K562 (cell line): ENCODE data around the gene C6orf47. TPM values are rescaled to one million over a fixed set of nuclear protein-coding genes. Genes with fewer than 3 reads are reported as not detected.

Experiments
- CGGBP1 ChIP-seq: fragments of 250-450 bp; sonication (Bioruptor Pico); IDR thresholded peaks from 2 replicates; pipeline ENCODE4 v1.9.0; 2021; ENCODE audit warnings: mild to moderate bottlenecking
- CHD7 ChIP-seq: fragments of 200-600 bp; sonication (generic); IDR thresholded peaks from one replicate; pipeline ENCODE4 v1.6.1; 2012; ENCODE audit warnings: mild to moderate bottlenecking, low read depth, low read length, inconsistent platforms
- NFIX ChIP-seq: fragments of 250-450 bp; sonication (Bioruptor Pico); IDR thresholded peaks from 2 replicates; pipeline ENCODE4 v1.4.0; 2020; ENCODE audit warnings: low read depth, mild to moderate bottlenecking, moderate library complexity
- TEAD1 ChIP-seq, 2 experiments: fragments of 450-650 bp in 1 of 2; sonication (generic) in 1 of 2; formaldehyde crosslinking; IDR thresholded peaks; 2 replicates each; pipeline versions ENCODE4 v1.4.0 to v1.8.0; 2020 to 2022; ENCODE audit warnings: mild to moderate bottlenecking in 2 of 2, missing genetic modification reagents in 1 of 2
- TGIF2 ChIP-seq: sonication (generic); formaldehyde crosslinking; IDR thresholded peaks from 2 replicates; pipeline ENCODE4 v1.8.1; 2022; ENCODE audit warnings: mild to moderate bottlenecking, missing genetic modification reagents, moderate library complexity
- polyA plus RNA-seq, 8 experiments: library from polyadenylated mRNA; depleted of rRNA in 4 of 8; stranded (reverse) in 5 of 8; unstranded in 3 of 8; fragments of >200 nt; fragmentation: Nextera tagmentation in 2 of 8; fragmentation: Illumina TruSeq in 1 of 8; extraction: Ambion mirVana in 2 of 8; extraction: Trizol in 1 of 8; gene quantifications; 2 replicates each; pipeline versions ENCODE4 v1.2.1 to v1.2.3, GENCODE V29; 2011 to 2014; ENCODE audit warnings: inconsistent platforms in 1 of 8, missing spikeins in 1 of 8
- total RNA-seq, 7 experiments: library from RNA; depleted of rRNA in 6 of 7; stranded (reverse); fragments of >200 nt in 6 of 7; fragmentation: Illumina TruSeq in 2 of 7; extraction: Trizol in 2 of 7; gene quantifications; 2 replicates each; pipeline versions ENCODE4 v1.2.1 to v1.2.3, GENCODE V29; 2011 to 2021; ENCODE audit warnings: low replicate concordance in 1 of 7
- TF ChIP-seq, protein P1 (sequence below), 3 experiments: fragments of 200-800 bp in 1 of 3; fragments of 250-450 bp in 1 of 3; fragments of 450-650 bp in 1 of 3; sonication (Bioruptor Pico) in 1 of 3; sonication (Bioruptor generic) in 1 of 3; formaldehyde crosslinking in 1 of 3; IDR thresholded peaks; 2 replicates each; pipeline versions ENCODE4 v1.6.1 to v1.8.0; 2016 to 2022; ENCODE audit warnings: mild to moderate bottlenecking in 2 of 3, missing genetic modification characterization in 2 of 3, missing compliant biosample characterization in 1 of 3, moderate library complexity in 1 of 3

Gene C6orf47
- total and polyA plus RNA-seq, 9 of the 15 experiments (the other 6 are each of a cell fraction or from before 2014, with no cell fraction given): 0.14 to 43.8 (median 27.0) TPM

DNA sequence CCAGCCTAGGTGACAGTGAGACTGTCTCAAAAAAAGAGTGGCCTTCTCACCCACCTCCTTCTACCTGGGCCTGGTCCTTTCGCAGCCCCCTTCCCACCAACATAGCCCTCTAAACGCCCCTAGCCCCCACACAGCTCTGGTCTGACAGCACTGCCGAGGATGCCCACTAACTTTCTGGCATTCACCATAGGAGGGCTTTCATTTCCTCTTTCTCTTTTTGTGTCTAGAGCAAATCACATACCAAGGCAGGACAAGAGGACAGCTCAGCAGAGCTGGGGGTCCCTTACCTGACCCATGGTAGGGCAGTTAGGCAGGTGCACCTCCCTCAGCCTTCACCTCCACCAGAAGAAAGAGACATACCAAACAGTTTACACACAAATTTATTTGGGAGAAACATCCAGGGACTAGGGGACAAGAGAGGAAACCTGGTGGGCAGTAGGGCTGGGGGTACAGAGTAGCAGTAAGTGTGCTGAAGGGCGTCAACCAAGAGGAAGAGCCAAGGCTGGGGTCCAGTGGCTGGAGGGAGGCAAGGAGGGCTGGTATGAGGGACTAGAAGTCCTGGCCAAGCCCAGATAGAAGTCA lies 15.8 kb upstream of the C6orf47 start (continued):
- TF ChIP-seq CHD7 (no peak), CGGBP1 (no peak), NFIX (CRISPR knock-in tag) (no peak), TGIF2 (peak; percentile 62; the same call in 1 of the 2 replicates), TEAD1 (CRISPR knock-in tag; IDR thresholded peaks at IDR 0.05) (no peak)
- TF ChIP-seq, protein P1, sequence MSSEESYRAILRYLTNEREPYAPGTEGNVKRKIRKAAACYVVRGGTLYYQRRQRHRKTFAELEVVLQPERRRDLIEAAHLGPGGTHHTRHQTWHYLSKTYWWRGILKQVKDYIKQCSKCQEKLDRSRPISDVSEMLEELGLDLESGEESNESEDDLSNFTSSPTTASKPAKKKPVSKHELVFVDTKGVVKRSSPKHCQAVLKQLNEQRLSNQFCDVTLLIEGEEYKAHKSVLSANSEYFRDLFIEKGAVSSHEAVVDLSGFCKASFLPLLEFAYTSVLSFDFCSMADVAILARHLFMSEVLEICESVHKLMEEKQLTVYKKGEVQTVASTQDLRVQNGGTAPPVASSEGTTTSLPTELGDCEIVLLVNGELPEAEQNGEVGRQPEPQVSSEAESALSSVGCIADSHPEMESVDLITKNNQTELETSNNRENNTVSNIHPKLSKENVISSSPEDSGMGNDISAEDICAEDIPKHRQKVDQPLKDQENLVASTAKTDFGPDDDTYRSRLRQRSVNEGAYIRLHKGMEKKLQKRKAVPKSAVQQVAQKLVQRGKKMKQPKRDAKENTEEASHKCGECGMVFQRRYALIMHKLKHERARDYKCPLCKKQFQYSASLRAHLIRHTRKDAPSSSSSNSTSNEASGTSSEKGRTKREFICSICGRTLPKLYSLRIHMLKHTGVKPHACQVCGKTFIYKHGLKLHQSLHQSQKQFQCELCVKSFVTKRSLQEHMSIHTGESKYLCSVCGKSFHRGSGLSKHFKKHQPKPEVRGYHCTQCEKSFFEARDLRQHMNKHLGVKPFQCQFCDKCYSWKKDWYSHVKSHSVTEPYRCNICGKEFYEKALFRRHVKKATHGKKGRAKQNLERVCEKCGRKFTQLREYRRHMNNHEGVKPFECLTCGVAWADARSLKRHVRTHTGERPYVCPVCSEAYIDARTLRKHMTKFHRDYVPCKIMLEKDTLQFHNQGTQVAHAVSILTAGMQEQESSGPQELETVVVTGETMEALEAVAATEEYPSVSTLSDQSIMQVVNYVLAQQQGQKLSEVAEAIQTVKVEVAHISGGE (CRISPR knock-in tag; IDR thresholded peaks at IDR 0.05): no peak
